Lung (tissue), 12 donors: ENCODE data around the gene THAP4. TPM values are rescaled to one million over a fixed set of nuclear protein-coding genes. Genes with fewer than 3 reads are reported as not detected.

ENCODE experiments used
- ATAC-seq: fragments of 200-7000 bp; cut with Tn5 transposase; one replicate; pipeline ENCODE4 v1.9.1; 2020; ENCODE audit warnings: moderate number of reproducible peaks; ENCODE audit not compliant: insufficient read depth, low FRiP score
- DNase-seq, 3 donors: peaks; one replicate each; pipeline ENCODE4 v3.0.0-alpha.2; 2013 to 2017
- H3K27ac ChIP-seq, 2 donors: one replicate each; pipeline ENCODE4 v1.5.1; 2013; ENCODE audit warnings: mild to moderate bottlenecking in 2 of 2, moderate library complexity in 2 of 2, control low read depth in 1 of 2, inconsistent platforms in 1 of 2, low read depth in 1 of 2, low read length in 1 of 2
- H3K27me3 ChIP-seq, 3 donors: one replicate each; pipeline ENCODE4 v1.5.1; 2013; ENCODE audit warnings: low read length in 2 of 3; ENCODE audit not compliant: control insufficient read depth in 3 of 3, insufficient read depth in 3 of 3
- H3K36me3 ChIP-seq, 4 donors: one replicate each; pipeline ENCODE4 v1.5.1; 2013; ENCODE audit warnings: low read length in 4 of 4, mild to moderate bottlenecking in 1 of 4, moderate library complexity in 1 of 4; ENCODE audit not compliant: control insufficient read depth in 4 of 4, insufficient read depth in 4 of 4
- H3K4me1 ChIP-seq, 5 donors: one replicate each; pipeline ENCODE4 v1.5.1; 2013; ENCODE audit warnings: low read length in 5 of 5, mild to moderate bottlenecking in 2 of 5, moderate library complexity in 1 of 5; ENCODE audit not compliant: control insufficient read depth in 5 of 5, insufficient read depth in 5 of 5
- H3K4me3 ChIP-seq: one replicate; pipeline ENCODE4 v1.5.1; 2013; ENCODE audit warnings: mild to moderate bottlenecking, control low read depth, moderate library complexity
- H3K9ac ChIP-seq, 2 donors: one replicate each; pipeline ENCODE4 v1.5.1; 2013; ENCODE audit warnings: low read length in 2 of 2, control low read depth in 1 of 2; ENCODE audit not compliant: insufficient read depth in 1 of 2
- H3K9me3 ChIP-seq, 4 donors: one replicate each; pipeline ENCODE4 v1.5.1; 2013; ENCODE audit warnings: low read length in 3 of 4, mild to moderate bottlenecking in 1 of 4, moderate library complexity in 1 of 4; ENCODE audit not compliant: control insufficient read depth in 4 of 4, insufficient read depth in 3 of 4
- CTCF ChIP-seq: IDR thresholded peaks from 2 replicates; pipeline ENCODE4 v1.5.1; 2012; ENCODE audit warnings: mild to moderate bottlenecking; ENCODE audit errors: control extremely low read depth, extremely low read depth
- WGBS, 2 donors: extraction: QIAGEN DNeasy Blood & Tissue Kit; methylation state at CpG; one replicate each; pipeline ENCODE4 v1.1.7; 2013; 5-methylcytosine and 5-hydroxymethylcytosine counted together
- polyA plus RNA-seq, 2 donors: library from polyadenylated mRNA; stranded (reverse); fragments of 200-250 nt; gene quantifications; one replicate each; pipeline ENCODE4 v1.2.1, GENCODE V29; 2013
- total RNA-seq, 2 donors: library from RNA; depleted of rRNA in 1 of 2; stranded (reverse); fragments of >200 nt in 1 of 2; gene quantifications; one replicate each; pipeline ENCODE4 v1.2.1, GENCODE V29; 2014 to 2021
- donor health status: control.
- donor health status: control.
- donor health status: Bipolar disorder and iron deficiency.
- donor health status: healthy.
- donor health status: DM: yes; HTN: yes; CAD: no.

THAP4 gene
- total and polyA plus RNA-seq, 4 donors = 40.0 to 53.7 (median 45.0) TPM

GRCh38 chr2:241547781-241548450, 89.0 kb downstream of the THAP4 start:
- no peaks in the 10 kb centered on the region for H3K36me3 ChIP-seq
- 89 to 93% methylated on average over 16 of the region's 16 CpGs for WGBS, 2 donors
- H3K4me3 ChIP-seq = no peak overlapping the region
- no peak for DNase-seq
- ATAC-seq = no peak
- no peak for TF ChIP-seq CTCF
- no peak overlapping the region for H3K9ac ChIP-seq
- no peak overlapping the region for H3K27ac ChIP-seq
- H3K4me1 ChIP-seq = peaks cover 0 to 62% (median 31%) of the 10 kb centered on the region in 5 donors
- peaks cover 0 to 3% (median 0%) of the 10 kb centered on the region in 3 donors for H3K27me3 ChIP-seq
- H3K9me3 ChIP-seq = peaks cover 0 to 3% (median 0%) of the 10 kb centered on the region in 4 donors

GRCh38 chr2:241546771-241547498, 90.0 kb downstream of the THAP4 start:
- Histone ChIP-seq H3K4me3 (no peak overlapping the region), H3K27me3 (peaks cover 0 to 9% (median 0%) of the 10 kb centered on the region in 3 donors), H3K27ac (no peak overlapping the region), H3K4me1 (peaks cover 0 to 57% (median 31%) of the 10 kb centered on the region in 5 donors), H3K9ac (no peak overlapping the region), H3K36me3 (no peaks in the 10 kb centered on the region), H3K9me3 (peaks cover 0 to 3% (median 0%) of the 10 kb centered on the region in 4 donors)
- no peak for ATAC-seq
- DNase-seq = peak; percentile 72 to 81 (median 80)
- no peak for TF ChIP-seq CTCF
- WGBS, 2 donors = 23 to 34% methylated on average over 25 of the region's 25 CpGs

GRCh38 chr2:241545523-241546473, 91.2 kb downstream of the THAP4 start:
- Histone ChIP-seq H3K4me1 (peaks cover 0 to 48% (median 29%) of the 10 kb centered on the region in 5 donors), H3K4me3 (no peak overlapping the region), H3K9ac (peak overlapping the region in 1 of 2 donors; percentile 36), H3K9me3 (peaks cover 0 to 3% (median 0%) of the 10 kb centered on the region in 4 donors), H3K36me3 (no peaks in the 10 kb centered on the region), H3K27ac (peak overlapping the region in 1 of 2 donors; percentile 18), H3K27me3 (peaks cover 0 to 9% (median 0%) of the 10 kb centered on the region in 3 donors)
- DNase-seq (peak in 1 of 3 donors; percentile 29), ATAC-seq (no peak)
- WGBS, 2 donors = 65 to 91% methylated on average over 9 to 12 of the region's 12 CpGs
- TF ChIP-seq CTCF = no peak
